Measurements from ENCODE around the gene FANCB.
A peak's percentile ranks its signal among the peaks of the same experiment; 100 is the strongest.

FANCB gene

DNA sequence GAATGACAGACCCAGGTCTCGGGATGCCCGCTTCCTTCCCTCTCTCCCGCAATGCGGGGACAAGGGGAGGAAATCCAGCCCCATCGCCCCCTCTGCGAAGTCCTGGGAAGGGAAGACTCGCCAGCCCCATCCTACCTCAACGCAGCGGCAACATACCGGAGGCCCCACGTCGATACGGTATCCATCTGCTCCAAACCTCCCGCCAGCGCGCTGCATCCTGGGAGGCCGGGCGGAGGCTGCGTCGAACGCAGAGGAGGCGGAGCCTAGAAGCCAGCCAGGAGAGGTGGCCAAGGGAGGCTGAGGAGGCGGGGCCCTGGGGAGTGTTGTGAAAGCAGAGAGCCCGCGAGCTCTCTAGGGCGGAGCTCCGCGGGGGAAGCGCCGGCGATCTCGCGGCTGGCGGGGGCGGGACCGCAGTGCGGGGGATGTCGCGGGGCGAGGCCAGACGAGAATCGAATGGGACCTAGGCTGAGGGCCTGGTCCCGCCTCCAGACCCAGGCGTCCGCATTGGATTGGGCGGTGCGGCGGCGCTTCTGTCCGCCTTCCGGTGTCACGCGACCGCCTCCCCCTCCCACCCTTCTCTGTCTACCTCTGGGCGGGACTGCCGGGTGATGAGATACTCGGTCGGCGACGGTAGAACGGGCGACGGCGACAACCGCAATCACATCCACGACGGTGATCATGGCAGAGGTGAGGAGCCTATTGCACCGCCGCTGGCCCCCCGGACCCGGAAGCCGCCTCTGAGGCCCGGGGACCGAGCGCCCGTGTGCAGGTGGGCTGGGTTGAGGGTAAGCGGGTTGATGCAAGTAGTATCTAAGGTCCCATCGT lies at the start of gene FANCB, which contains the start of gene MOSPD2:
FANCB (minus strand) TSS at position 219 of the 825 bp plus-strand sequence. CDS start 7,559 bp downstream, outside the sequence.
MOSPD2 (plus strand) TSS at position 571 of the 825 bp plus-strand sequence; CDS start at position 679, 108 bp downstream.
- peak; percentile 82 for DNase-seq

DNA sequence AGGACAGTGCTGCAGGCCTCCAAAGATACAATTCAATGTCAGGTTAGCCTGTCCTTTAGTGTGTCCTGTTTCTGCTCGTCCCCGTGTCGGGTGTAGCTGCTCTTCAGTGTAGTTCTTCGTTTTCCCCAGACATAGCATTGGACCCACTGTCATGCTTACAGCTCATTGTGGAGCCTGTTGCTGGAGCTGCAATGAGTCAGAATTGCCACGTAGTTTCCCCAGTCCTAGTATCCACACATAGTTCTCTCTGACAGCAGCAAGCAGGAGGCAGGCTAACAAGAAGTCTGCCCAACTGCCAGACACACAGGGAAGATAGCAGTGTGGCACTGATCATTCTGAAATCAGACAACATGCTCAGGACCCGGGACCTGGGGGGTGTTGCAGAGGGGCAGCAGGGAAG lies 49.6 kb upstream of the FANCB start:
- DNase-seq, result peak; percentile 73

DNA sequence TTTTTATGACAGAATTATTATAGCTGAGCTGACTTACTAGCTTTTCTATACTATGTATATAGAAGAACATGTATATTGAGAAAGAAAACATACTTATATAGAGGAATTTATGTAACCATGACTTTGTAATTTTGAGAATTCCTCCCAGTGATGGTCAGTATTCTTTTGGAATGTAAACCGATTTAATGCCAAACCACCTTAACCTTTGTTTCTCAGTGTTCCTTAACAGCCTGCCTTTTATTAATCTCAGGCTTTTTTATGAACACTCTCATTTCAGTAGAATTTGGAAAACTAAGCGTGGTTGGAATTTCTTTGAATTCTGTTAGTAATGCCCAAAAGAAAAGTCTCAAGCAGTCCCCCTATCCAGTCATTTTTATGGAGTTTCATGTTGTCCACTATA lies 47.3 kb upstream of the FANCB start:
- no peak for DNase-seq

DNA sequence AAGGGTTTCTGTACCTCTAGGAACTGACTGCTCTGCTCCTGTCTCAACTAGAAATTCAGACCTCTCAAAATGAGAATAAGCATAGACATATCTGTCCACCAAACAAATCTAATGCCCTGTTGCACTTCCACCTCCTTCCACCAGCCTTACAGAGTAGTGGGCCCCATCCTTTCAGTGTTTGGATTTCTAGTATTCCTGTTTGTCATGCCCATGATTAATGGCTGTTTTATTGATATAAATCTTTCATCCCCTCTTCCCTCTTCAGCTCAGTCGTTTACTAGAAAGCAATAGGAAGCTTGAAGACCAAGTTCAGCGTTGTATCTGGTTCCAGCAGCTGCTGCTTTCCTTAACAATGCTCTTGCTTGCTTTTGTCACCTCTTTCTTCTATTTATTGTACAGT lies 46.5 kb upstream of the FANCB start:
- no peak for DNase-seq

DNA sequence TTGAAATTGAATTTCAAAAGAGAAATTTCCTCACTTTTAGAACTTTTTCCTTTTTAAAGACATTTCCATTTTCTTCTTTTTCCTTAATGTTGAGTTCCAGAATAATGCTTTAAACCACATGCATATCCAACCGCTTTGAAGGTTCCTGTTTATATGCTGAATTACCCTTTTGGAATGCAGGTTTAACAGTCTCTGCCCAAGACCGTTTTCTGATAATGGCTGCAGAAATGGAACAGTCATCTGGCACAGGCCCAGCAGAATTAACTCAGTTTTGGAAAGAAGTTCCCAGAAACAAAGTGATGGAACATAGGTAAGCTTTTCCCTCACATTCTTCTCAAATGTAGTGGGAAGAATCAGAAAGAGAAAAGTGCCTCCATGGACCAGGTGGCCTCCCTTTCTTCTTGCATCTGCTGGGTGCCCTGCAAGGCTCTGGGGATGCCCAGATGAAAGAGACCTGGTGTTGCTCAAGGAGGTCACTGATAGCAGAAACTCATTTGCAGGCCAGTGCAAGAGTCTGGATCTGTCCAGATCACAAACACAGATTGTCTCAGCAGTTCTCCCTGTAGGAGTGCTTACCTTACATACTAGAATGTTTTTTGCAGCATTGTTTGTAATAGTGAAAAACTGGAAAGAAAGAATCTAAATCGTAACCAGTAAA lies 43.3 kb upstream of the FANCB start:
- DNase-seq, result peak; percentile 1

DNA sequence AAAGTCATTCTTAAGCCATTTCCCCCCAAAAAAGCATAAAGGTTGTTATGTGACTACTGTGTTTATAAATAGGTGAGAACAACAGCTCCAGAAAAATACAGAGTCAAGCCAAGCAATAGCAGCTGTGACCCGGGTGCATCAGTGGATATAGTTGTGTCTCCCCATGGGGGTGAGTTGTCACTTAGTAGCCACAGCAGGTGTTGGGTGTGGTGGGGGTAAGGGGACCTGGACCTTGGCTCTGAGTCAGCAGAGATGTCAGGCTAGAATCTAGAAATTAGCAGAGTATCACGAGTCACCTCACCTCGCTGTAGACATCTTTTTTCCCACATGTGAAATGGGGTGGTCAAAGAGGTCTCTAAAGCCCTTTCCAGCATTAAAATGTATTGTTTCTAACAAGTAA lies 42.7 kb upstream of the FANCB start:
- DNase-seq, result no peak

DNA sequence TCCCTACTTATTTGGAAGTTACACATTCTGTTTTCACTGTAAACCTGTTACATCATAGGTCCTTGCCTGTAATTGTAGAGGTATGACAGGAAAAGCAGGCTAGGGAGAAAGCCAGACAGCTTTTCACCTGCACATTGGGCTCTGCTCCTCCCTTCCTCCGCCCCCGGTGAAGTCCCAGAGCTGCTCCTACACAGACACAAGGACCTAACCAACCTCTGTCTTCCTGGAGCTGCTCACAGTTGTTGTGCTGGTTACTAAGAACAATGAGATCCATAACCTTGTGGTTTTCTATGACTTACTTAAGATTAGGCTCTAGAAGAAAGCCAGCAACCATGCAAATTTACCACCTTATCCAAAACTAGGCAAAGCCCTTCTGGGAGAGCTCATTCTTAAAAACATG lies 40.4 kb upstream of the FANCB start:
- DNase-seq, result no peak

DNA sequence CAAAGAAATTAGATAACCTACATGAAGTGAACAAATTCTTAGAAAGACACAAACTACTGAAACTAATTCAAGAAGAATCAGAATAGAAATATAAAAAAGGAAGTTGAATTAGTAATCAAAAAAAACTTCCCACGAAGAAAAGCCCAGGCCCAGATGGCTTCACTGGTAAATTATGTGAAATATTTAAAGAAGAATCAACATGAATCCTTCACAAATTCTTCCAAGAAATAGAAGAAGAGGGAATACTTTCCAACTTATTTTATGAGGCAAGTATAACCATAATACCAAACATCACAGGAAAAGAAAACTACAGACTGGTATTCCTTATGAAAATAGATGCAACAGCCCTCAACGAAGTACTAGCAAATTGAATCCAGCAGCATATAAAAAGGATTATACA lies 31.0 kb upstream of the FANCB start:
- no peak for DNase-seq

DNA sequence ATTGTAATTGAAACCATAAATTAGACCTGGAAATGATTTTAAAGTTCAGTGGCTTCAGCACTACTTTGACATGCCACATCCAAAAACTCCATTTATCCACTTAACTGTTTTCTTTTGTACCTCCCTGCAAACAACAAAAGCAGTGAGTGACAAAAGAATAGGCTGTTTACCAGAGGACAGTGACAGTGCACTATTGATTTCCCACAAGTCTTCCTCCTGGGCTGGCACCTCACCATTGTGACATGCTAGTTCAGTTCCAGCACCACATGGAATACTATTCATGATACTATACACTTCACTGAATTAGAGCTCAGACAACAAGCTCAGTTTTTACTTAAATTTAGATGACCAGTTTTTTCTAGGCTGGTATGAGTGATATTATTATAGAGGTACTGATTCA lies 29.7 kb upstream of the FANCB start:
- no peak for DNase-seq

DNA sequence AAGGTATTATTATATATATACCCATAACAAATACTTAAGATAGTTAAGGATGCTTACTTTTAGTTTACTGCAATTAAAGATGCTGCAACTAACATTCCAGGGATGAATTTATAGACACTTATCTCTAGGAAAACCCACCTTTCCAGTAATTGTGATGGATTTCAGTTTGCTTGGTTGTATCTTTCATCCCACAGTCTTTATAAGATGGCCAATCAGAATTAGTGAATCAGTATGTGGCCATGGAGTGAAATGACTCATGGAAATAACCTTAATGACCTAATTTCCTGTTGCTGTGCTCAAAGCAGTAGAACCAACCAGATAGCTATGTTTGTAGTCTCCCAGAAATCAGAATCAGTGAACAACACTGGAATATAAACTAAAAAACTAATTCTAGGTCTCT lies 26.7 kb upstream of the FANCB start:
- DNase-seq, result no peak

DNA sequence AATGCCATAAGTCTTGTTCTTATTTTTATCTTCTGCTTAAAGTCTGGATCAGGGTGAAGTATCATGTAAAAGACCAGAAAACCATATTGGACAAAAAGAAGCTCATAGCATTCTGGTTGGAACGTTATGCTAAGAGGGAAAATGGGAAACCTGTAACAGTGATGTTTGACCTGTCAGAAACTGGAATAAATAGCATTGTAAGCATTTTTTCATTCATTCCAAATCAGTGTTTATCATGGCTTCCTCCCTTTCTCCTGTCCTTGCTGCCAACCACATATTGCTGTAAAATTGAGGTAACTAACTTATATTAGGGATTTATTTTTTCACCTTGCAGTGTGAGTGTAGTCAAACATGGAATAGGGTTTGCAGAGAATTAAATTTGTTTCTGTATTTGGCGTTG lies 24.2 kb upstream of the FANCB start:
- no peak for DNase-seq

DNA sequence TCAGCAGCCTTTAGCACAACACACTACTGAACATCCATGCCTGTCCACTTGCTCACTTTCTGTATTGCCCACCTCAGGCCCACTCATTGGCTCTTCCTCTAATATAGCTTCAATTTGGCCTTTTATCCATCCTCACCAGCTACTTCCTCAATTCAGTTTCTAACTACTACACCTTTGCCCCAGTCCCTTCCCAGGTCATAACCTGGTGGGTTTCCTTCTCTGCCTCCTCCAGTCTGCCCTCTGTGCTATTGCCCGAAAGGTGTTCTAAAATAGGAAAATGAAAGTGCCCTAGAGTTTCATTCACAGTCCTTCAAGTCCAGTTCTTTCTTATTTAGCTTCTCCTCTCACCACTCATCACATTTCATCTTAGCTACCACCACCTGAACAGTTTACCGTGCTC lies 23.4 kb upstream of the FANCB start:
- DNase-seq, result no peak

DNA sequence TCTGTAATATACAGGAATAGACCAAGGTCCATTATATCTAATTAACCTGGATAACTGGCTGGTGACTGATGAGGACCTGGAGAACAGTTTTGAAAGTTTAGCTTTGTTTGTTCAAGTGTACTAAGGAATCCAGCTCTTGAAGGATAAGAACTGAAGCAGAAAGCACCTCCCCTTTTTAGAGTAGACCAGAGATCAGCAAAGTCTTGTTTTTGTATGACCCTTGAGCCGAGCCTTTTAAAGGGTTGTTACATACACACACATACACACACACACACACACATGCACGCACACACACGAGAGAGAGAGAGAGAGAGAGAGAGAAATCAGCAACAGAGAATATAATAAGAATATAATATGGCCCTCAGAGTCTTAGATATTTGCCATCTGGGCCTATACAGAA lies 13.4 kb upstream of the FANCB start:
- no peak for DNase-seq

DNA sequence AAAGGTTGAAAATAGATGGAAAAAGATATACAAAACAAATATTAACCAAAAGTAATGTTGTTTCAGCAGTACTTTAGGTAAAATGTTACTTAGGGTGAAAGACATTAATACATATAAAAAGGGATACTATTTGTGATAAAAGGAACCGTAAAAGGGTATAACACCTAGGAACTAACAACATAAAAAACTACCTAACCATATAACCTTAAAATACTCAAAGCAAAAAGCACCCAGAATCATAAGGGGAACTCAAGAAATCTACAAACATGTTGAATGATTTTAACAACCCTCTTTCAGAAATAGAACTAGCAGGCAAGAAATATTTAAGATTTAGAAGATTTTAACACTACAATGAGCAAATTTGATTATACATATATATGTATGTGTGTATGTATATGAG lies 11.8 kb upstream of the FANCB start:
- DNase-seq, result no peak

DNA sequence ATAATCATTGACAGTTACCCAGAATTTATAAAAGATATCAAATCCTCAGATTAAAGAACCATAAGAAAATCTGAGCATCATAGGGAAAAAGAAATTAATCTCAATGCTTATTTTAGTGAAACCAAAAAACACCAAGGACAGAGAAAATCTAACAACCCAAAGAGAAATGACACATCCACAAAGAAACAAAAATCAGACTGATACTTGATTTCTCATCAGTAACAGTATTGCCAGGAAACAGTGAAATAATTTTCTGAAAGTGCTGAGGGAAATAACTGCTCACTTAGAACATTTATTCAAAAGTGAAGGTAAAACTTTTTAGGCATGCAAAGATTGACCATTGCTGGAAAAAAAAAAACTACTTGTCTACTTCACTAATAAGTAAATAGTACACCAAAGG lies 11.0 kb upstream of the FANCB start:
- DNase-seq, result no peak

DNA sequence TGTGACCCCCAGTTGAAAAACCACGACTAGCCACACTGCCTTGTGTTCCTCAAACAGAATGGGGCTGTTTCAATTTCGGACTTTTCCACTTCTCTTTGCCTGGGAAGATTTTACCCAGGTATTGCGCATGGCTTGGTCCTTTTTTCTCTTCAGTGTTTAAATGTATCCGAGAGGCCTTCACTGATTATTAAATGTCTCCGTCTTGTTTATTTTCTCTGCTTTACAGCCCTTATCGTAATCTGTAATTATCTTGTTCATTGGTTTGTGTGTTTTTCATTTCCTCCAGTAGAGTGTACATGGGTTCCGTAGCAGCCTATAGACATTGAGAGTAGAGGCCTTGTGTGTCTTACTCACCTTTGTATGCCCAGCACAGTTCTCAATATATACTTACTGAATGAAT lies 2.8 kb upstream of the FANCB start:
- no peak for DNase-seq

DNA sequence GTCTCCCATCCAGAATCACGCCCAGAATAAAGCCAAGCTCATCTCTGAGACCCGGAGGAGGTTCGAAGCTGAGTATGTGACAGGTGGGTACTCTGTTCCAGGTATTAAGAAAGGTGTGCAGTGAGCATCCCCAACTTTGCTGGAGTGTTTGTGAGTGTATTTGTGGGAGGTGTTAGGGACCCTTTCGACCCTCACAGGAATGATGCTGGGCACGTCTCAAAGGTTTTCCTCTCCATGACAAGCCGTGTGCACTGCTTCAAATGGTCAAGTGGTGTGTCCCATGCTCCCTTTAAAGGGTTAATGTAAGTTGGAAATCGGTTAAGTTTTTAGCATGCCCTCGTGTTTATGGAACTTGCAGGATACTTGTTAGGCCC lies 794 bp upstream of the FANCB start:
- no peak for DNase-seq

DNA sequence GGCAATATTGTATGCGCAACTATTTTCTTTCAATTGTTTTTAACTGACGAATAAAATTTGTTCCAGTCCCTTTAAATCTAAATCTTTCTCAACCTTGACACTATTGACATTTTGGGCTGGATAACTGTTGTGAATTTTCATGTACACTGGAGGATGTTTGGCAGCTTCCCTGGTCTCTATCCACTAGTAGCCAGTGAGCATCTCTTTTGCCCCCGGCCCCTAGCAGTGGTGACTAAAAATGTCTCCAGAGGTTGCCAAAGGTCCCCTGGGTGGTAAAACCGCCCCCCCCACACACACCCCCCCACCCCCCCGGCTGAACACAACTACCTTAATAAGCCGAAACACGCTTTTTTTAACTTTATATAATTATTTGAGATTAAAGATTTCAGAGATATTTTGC lies 514 bp downstream of the FANCB start:
- DNase-seq, result no peak

DNA sequence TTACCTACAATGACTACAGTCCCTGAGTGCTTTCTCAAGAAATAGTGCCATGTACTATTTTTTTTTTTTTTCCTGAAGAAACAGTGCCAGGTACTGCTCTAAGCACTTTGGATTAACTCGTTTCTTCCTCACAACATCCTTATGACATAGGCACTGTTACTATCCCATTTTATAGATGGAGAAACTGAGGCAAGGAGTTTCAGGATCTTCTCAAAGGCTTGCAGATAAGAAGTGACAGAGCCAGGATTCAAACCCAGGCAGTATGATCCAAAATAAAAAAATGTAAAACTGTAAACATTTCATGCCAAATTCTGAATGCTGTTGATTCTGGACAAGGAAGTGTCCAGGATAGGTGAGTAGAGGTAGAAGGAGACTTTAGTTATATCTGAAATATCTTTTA lies 1.1 kb downstream of the FANCB start:
- no peak for DNase-seq

DNA sequence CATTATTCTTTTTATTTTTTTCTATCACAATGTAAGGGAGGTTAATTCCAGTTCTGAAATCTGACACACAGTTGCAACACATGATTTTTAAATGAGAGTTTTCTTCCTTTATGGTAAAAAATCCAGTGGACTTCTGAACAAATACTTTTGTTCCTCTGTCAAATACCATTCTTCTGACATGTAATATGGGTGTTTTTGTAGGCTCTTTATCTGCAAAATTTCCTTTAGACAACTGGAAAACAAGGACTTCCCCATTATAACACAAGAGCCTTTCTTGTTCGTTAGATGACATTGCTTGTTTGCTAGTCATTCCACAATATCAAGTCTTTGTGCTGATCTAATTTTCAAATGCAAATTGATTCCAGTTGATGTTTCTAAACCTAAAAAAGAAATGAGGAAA lies 7.7 kb downstream of the FANCB start:
- no peak for DNase-seq

DNA sequence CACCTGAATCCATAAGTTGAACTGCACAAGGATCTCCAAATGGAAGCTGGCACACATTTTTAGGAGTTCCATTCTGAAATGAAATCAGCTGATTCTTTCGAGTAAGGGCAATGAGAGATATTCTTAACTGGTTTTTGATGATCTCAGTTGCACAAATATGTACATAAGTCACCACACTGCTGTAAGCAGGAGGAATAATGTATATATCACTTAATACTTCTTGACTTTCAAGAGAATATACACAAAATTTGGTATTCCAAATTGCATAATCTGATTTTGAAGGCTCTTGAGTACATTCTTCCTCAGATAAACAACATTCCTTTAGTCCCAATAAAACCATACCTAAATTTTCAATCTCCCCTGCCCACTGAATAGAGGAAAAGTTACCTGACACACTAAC lies 8.2 kb downstream of the FANCB start:
- no peak for DNase-seq

DNA sequence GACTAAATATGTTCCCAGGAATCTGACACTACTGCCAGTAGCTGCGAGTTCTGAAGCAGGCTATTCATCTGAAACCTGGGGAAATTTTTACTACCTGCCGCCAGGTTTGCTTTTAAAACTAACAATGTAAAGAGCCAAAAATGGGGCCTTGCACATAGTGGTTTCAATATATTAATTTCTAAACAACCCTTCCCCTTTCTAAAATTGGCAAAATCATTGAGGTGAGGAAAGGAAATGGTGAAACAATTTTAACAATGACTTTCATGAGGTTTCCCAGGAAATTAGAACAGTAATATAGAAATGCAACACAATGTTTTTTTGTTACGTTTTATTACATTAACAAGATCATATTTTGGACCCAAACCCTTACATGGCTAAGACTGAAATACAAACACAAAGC lies 21.3 kb downstream of the FANCB start:
- no peak for DNase-seq

DNA sequence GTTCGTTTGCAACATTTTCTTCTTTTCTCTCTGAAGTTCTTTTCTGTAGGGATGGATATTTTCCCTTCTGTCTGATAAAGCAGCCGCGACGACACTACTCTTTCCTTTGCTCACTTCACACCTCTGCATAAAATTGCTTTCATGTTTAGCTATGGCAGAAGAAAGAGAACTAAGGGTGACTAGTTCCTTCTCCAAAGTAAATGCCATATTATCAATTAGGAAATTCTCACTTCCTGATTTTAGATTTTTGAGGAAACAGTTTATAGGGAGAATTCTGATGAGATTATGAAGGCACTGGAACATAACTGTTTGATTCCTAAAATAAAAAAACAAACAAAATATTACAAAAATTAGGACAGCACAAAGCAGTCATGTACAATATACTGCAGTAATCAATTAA lies 29.2 kb downstream of the FANCB start:
- DNase-seq, result no peak

DNA sequence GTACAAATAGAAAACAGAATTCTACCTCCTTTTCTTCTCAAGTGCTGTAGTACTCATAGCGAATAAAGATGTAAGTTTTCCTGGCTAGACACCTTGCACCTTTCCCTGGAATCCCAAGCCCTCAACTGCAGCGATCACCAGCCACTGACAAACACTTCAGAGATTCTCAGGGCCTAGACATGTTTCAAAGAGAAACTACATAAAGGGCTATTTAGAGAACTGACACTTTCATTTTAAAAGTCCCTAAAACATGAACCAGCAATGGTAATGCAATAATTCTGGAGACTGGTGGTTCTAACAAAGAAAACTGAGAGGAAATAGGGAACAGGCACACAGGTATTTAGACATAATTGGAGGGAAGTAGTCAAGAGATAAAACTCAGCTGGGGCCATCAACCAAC lies 35.7 kb downstream of the FANCB start:
- no peak for DNase-seq

DNA sequence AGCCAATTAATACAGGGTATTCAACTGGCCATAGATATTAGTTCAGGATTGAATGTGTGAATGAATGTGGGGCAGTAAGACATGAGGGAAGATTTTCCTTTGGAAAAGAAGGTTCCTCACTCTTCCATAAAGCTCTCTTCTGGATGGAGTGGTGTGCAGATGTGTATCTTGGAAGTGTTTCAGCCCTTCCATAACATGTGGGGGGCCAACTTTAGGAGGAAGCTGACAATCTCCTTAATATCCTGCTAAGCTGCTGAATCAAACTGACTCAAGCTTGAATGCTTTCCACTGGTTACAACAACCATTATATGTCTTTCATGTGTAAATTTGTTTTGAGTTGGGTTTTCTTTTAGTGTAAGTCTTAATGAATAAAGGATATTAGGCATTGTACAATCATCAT lies 40.3 kb downstream of the FANCB start:
- DNase-seq, result no peak
